Measurements from ENCODE around the gene PHAX.

- TF ChIP-seq EZH2 (IDR thresholded peaks at IDR 0.05) (no peak), POLR2AphosphoS5 (IDR thresholded peaks at IDR 0.05; ENCODE audit: borderline replicate concordance, low read depth, low read length) (no peak)
Observed at GRCh38 chr5:126674145-126674544, 73.4 kb downstream of the PHAX start.
